ENCODE data around the gene FOXN4.
A peak's percentile ranks its signal among the peaks of the same experiment; 100 is the strongest.
"Not testable (repeated sequence)": the region's sequence is repeated elsewhere in the genome, so short reads cannot be mapped to it uniquely, and the experiment has no call there.

The FOXN4 gene

DNA sequence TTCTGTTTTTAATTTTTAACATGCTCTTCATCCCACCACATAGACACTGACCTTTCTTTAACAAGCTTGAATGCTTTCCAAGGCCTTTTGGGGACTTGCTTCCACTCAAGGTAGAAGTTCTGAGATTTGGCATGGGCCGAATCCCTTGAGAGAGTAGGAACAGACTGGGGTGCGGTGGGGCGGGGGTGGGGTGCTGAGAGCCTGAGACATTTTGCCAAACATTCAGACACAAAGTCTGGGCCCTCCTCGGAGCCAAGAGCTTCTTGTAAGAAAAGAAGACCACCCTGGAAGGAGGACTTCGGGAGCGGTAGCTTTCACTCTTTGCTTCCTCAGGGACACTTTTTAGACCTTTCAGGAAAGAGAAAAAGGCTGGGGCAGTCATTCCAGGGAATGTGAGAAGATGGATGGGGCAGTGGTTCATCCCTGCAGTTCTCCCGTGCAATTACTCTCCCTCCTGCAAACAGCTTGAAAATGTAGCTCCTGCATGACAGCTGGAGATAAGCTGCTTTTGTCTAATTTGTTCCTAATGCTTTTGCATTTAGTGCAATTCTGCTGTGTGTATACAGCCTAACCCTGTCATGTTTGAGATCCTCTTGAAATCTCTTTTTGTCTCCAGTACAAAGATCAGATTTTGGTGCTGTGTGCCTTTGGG, 22.3 kb upstream of the FOXN4 start:
- Histone ChIP-seq H3K9me3 (ENCODE audit: control insufficient read depth, low read length) (no peaks in the 10 kb centered on the region), H3K9ac (ENCODE audit: low read length) (no peak overlapping the region)
- no peak for DNase-seq (ENCODE audit: low read depth)

GRCh38 chr12:109330282-109331230, 21.5 kb upstream of the FOXN4 start:
- H3K36me3 ChIP-seq (ENCODE audit: control insufficient read depth, insufficient read depth, low read length, severe bottlenecking), result no peaks in the 10 kb centered on the region
- DNase-seq (ENCODE audit: low read depth), result no peak
- no peak overlapping the region for H3K9ac ChIP-seq (ENCODE audit: low read length)
- H3K4me3 ChIP-seq (ENCODE audit: low read length), result no peak overlapping the region
- H3K4me1 ChIP-seq (ENCODE audit: control insufficient read depth, insufficient read depth, low read length), result no peaks in the 10 kb centered on the region
- no peaks in the 10 kb centered on the region for H3K9me3 ChIP-seq (ENCODE audit: control insufficient read depth, low read length)
- H3K27me3 ChIP-seq (replicated peaks; ENCODE audit: control insufficient read depth, insufficient read depth, low read length), result peaks cover 38% of the 10 kb centered on the region

More for the DNA sequence above, 22.3 kb upstream of the FOXN4 start:
- Histone ChIP-seq H3K27me3 (replicated peaks; ENCODE audit: control insufficient read depth, insufficient read depth, low read length) (peaks cover 41% of the 10 kb centered on the region), H3K4me1 (ENCODE audit: control insufficient read depth, insufficient read depth, low read length) (no peaks in the 10 kb centered on the region), H3K4me3 (ENCODE audit: low read length) (no peak overlapping the region), H3K36me3 (ENCODE audit: control insufficient read depth, insufficient read depth, low read length, severe bottlenecking) (no peaks in the 10 kb centered on the region)

DNA sequence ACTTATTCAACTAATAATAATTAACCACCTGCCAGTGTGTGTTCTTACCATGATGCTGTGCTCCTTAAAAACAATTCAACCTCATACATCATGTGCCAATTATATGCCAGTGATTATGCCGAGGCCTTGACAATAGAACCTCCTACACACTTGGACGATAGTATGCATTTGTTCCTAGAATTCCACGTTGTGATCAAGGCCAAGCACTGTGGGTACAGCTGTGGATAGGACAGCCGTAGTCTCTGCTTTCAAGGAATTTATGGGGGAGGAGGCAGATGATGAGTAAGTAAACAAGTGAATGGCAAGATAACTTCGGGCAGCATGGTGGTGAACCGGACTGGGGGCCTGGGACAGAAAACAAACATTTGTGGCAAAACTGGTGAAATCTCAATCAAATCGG, 20.6 kb upstream of the FOXN4 start:
- Histone ChIP-seq H3K27me3 (replicated peaks; ENCODE audit: control insufficient read depth, insufficient read depth, low read length) (peaks cover 38% of the 10 kb centered on the region), H3K36me3 (ENCODE audit: control insufficient read depth, insufficient read depth, low read length, severe bottlenecking) (no peaks in the 10 kb centered on the region), H3K4me3 (ENCODE audit: low read length) (no peak overlapping the region), H3K4me1 (ENCODE audit: control insufficient read depth, insufficient read depth, low read length) (no peaks in the 10 kb centered on the region), H3K9me3 (ENCODE audit: control insufficient read depth, low read length) (no peaks in the 10 kb centered on the region), H3K9ac (ENCODE audit: low read length) (no peak overlapping the region)
- no peak for DNase-seq (ENCODE audit: low read depth)

DNA sequence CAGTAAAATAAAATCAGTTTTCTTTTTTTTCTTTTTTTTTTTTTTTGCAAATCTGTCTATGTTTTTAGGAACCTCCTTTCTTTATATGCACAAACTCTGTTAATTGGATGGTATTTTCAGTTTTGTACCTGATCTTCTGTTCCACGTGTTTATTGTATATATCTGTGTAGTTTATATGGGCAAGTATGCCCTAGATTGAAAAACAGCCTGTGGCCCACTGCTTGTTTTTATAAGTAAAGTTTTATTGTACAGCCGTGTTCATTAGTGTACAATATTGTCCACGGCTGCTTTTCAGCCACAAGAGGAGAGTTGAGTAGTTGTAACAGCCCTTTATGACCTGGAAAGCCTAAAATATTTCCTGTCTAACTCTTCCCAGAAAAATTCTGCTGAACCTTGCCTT, 19.9 kb upstream of the FOXN4 start:
- Histone ChIP-seq H3K4me3 (ENCODE audit: low read length) (no peak overlapping the region), H3K27me3 (replicated peaks; ENCODE audit: control insufficient read depth, insufficient read depth, low read length) (peaks cover 41% of the 10 kb centered on the region), H3K9me3 (ENCODE audit: control insufficient read depth, low read length) (no peaks in the 10 kb centered on the region), H3K4me1 (ENCODE audit: control insufficient read depth, insufficient read depth, low read length) (no peaks in the 10 kb centered on the region), H3K36me3 (ENCODE audit: control insufficient read depth, insufficient read depth, low read length, severe bottlenecking) (no peaks in the 10 kb centered on the region), H3K9ac (ENCODE audit: low read length) (no peak overlapping the region)
- DNase-seq (ENCODE audit: low read depth), result no peak

GRCh38 chr12:109321294-109321693, 12.2 kb upstream of the FOXN4 start:
- not testable (repeated sequence) for H3K4me3 ChIP-seq (ENCODE audit: low read length); H3K9ac ChIP-seq (ENCODE audit: low read length); H3K36me3 ChIP-seq (ENCODE audit: control insufficient read depth, insufficient read depth, low read length, severe bottlenecking); DNase-seq (ENCODE audit: low read depth); H3K4me1 ChIP-seq (ENCODE audit: control insufficient read depth, insufficient read depth, low read length); H3K9me3 ChIP-seq (ENCODE audit: control insufficient read depth, low read length)
- H3K27me3 ChIP-seq (replicated peaks; ENCODE audit: control insufficient read depth, insufficient read depth, low read length), result peaks cover 62% of the 10 kb centered on the region

DNA sequence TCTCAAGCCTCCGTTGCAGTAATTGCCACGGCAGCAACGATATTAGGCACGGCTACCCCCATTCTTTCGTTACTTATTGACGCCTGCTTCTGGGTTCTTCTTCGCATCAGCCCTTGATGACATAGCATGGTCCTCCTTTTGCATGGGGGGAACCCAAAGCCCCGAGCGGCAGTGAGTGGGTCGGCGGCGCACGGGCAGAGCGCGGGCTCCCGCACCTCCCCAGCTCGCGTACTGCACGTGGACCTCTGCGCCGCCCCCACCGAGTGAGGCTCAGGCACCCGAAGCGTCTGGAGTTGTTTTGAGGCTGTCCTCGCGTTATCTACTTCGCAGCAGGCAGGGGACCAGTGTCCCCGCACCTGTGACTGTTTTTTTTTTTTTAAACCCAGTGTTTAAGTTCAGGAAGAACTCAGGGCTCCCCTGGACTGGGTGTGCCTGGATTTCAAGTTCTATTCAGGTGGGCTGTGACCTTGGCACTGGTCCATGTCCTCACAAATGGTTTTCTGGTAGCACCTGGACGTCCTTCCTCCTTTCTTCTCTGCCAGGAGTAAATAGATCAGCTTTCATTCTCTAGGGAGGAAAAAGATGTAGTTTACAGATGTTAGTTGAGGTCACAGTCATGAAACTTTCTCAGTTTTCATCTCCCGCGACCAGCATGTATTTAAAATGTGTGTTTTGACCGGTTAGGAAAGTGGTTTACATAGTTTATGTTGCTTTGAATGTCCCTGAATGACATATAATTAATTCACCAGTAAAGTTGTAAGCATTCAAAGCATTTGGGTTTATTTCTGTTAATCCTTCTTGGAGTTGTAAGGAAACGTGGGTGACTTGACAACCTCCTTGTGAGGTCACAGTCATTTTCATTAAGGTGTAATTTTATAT, 1.4 kb upstream of the FOXN4 start:
- Histone ChIP-seq H3K9ac (ENCODE audit: low read length) (no peak overlapping the region), H3K27me3 (replicated peaks; ENCODE audit: control insufficient read depth, insufficient read depth, low read length) (peaks cover 66% of the 10 kb centered on the region), H3K4me3 (ENCODE audit: low read length) (peak overlapping the region; percentile 67), H3K36me3 (ENCODE audit: control insufficient read depth, insufficient read depth, low read length, severe bottlenecking) (no peaks in the 10 kb centered on the region), H3K9me3 (ENCODE audit: control insufficient read depth, low read length) (no peaks in the 10 kb centered on the region), H3K4me1 (ENCODE audit: control insufficient read depth, insufficient read depth, low read length) (peaks cover 4% of the 10 kb centered on the region)
- DNase-seq (ENCODE audit: low read depth), result peak; percentile 10

GRCh38 chr12:109309381-109310246, 530 bp upstream of the FOXN4 start:
- no peaks in the 10 kb centered on the region for H3K36me3 ChIP-seq (ENCODE audit: control insufficient read depth, insufficient read depth, low read length, severe bottlenecking)
- H3K4me3 ChIP-seq (ENCODE audit: low read length), result peak overlapping the region; percentile 67
- no peak overlapping the region for H3K9ac ChIP-seq (ENCODE audit: low read length)
- no peaks in the 10 kb centered on the region for H3K9me3 ChIP-seq (ENCODE audit: control insufficient read depth, low read length)
- peaks cover 69% of the 10 kb centered on the region for H3K27me3 ChIP-seq (replicated peaks; ENCODE audit: control insufficient read depth, insufficient read depth, low read length)
- peaks cover 4% of the 10 kb centered on the region for H3K4me1 ChIP-seq (ENCODE audit: control insufficient read depth, insufficient read depth, low read length)
- peak; percentile 45 for DNase-seq (ENCODE audit: low read depth)

GRCh38 chr12:109307051-109307450, 2.0 kb downstream of the FOXN4 start:
- no peak for DNase-seq (ENCODE audit: low read depth)
- Histone ChIP-seq H3K4me3 (ENCODE audit: low read length) (no peak overlapping the region), H3K36me3 (ENCODE audit: control insufficient read depth, insufficient read depth, low read length, severe bottlenecking) (no peaks in the 10 kb centered on the region), H3K4me1 (ENCODE audit: control insufficient read depth, insufficient read depth, low read length) (peaks cover 4% of the 10 kb centered on the region), H3K9me3 (ENCODE audit: control insufficient read depth, low read length) (no peaks in the 10 kb centered on the region), H3K9ac (ENCODE audit: low read length) (no peak overlapping the region), H3K27me3 (replicated peaks; ENCODE audit: control insufficient read depth, insufficient read depth, low read length) (peaks cover 81% of the 10 kb centered on the region)

DNA sequence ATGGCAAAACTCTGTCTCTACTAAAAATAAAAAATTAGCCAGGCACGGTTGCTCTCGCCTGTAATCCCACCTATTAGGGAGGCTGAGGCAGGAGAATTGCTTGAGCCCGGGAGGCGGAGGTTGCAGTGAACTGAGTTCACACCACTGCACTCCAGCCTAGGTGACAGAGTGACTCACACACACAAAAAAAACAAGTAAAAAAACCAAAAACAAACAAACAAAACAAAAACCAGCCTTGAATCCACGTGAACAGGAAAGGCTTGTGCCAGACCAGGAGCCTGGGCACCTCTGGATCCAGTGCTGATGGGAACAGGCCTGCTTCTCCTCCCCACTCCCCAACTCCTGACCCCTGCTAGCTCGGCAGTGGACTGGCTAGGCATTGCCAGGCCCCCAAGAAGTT, 3.5 kb downstream of the FOXN4 start:
- H3K27me3 ChIP-seq (replicated peaks; ENCODE audit: control insufficient read depth, insufficient read depth, low read length), result peaks cover 81% of the 10 kb centered on the region
- H3K9me3 ChIP-seq (ENCODE audit: control insufficient read depth, low read length), result no peaks in the 10 kb centered on the region
- H3K4me1 ChIP-seq (ENCODE audit: control insufficient read depth, insufficient read depth, low read length), result peaks cover 4% of the 10 kb centered on the region
- H3K4me3 ChIP-seq (ENCODE audit: low read length), result no peak overlapping the region
- no peak overlapping the region for H3K9ac ChIP-seq (ENCODE audit: low read length)
- H3K36me3 ChIP-seq (ENCODE audit: control insufficient read depth, insufficient read depth, low read length, severe bottlenecking), result no peaks in the 10 kb centered on the region
- DNase-seq (ENCODE audit: low read depth), result no peak

DNA sequence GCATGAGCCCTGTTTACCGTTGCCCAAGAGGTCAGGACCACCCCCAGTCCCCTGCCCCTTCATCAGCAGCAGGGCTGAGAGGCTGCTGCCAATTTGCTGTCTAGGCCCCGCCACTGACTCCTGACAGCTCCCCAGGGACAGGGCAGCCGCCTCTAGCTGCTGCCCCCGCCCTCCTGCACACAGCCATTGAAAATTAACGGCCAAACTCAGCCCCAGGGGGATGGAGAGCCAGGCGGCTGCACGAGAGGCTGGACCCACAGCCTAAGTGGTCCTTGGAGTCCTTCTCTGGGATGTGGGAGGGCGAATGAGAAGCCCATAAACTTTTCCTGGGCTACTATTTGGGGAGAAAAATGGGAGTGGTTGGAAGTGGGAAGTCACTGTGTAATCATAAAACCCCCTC, 4.6 kb downstream of the FOXN4 start:
- no peaks in the 10 kb centered on the region for H3K4me1 ChIP-seq (ENCODE audit: control insufficient read depth, insufficient read depth, low read length)
- no peaks in the 10 kb centered on the region for H3K36me3 ChIP-seq (ENCODE audit: control insufficient read depth, insufficient read depth, low read length, severe bottlenecking)
- H3K27me3 ChIP-seq (replicated peaks; ENCODE audit: control insufficient read depth, insufficient read depth, low read length), result peaks cover 83% of the 10 kb centered on the region
- no peak overlapping the region for H3K9ac ChIP-seq (ENCODE audit: low read length)
- no peak overlapping the region for H3K4me3 ChIP-seq (ENCODE audit: low read length)
- DNase-seq (ENCODE audit: low read depth), result no peak
- H3K9me3 ChIP-seq (ENCODE audit: control insufficient read depth, low read length), result no peaks in the 10 kb centered on the region

All from adipocyte (in vitro differentiated cells).